Heart left ventricle (tissue), 16 donors: ENCODE data around the gene MFAP1. TPM values are rescaled to one million over a fixed set of nuclear protein-coding genes. Genes with fewer than 3 reads are reported as not detected.
"Not testable (repeated sequence)": the region's sequence is repeated elsewhere in the genome, so short reads cannot be mapped to it uniquely, and the experiment has no call there.

Source experiments
- ATAC-seq, 4 donors: fragments of 200-7000 bp; cut with Tn5 transposase; one replicate each; pipeline ENCODE4 v1.9.1; 2020 to 2022; ENCODE audit warnings: moderate library complexity in 4 of 4, mild to moderate bottlenecking in 3 of 4, moderate number of reproducible peaks in 1 of 4
- DNase-seq, 5 donors: peaks; one replicate each; pipeline ENCODE4 v3.0.0-alpha.2; 2020
- H3K27ac ChIP-seq, 12 donors: fragments of 200-600 bp; sonication (generic) in 4 of 12; one replicate each; pipeline versions ENCODE4 v1.5.0 to v1.8.0; 2016 to 2022; ENCODE audit warnings: mild to moderate bottlenecking in 2 of 12
- H3K27me3 ChIP-seq, 9 donors: fragments of 200-600 bp; sonication (generic) in 2 of 9; one replicate each; pipeline versions ENCODE4 v1.5.1 to v1.8.0; 2016 to 2022; ENCODE audit warnings: mild to moderate bottlenecking in 3 of 9
- H3K36me3 ChIP-seq, 9 donors: fragments of 200-600 bp; sonication (generic) in 2 of 9; one replicate each; pipeline versions ENCODE4 v1.5.0 to v1.8.0; 2018 to 2022; ENCODE audit warnings: mild to moderate bottlenecking in 2 of 9
- H3K4me1 ChIP-seq, 12 donors: fragments of 200-600 bp; sonication (generic) in 4 of 12; one replicate each; pipeline versions ENCODE4 v1.5.0 to v1.8.0; 2016 to 2022; ENCODE audit warnings: mild to moderate bottlenecking in 3 of 12
- H3K4me3 ChIP-seq, 12 donors: fragments of 200-600 bp; sonication (generic) in 4 of 12; one replicate each; pipeline versions ENCODE4 v1.5.0 to v1.8.0; 2017 to 2022; ENCODE audit warnings: mild to moderate bottlenecking in 9 of 12, moderate library complexity in 4 of 12
- H3K9me3 ChIP-seq, 12 donors: fragments of 200-600 bp; sonication (generic) in 4 of 12; one replicate each; pipeline versions ENCODE4 v1.5.0 to v1.8.0; 2016 to 2022; ENCODE audit warnings: mild to moderate bottlenecking in 1 of 12
- POLR2A ChIP-seq, 2 donors: fragments of 450-650 bp; IDR thresholded peaks; one replicate each; pipeline ENCODE4 v1.6.1; 2017; ENCODE audit warnings: antibody characterized with exemption in 2 of 2, mild to moderate bottlenecking in 2 of 2, moderate library complexity in 2 of 2
- WGBS, 4 donors: extraction: QIAGEN DNeasy Blood & Tissue Kit in 2 of 4; methylation state at CpG; one replicate each; pipeline versions ENCODE4 v1.1.5 to v1.1.7; 2013 to 2018; 5-methylcytosine and 5-hydroxymethylcytosine counted together
- intact Hi-C, 10 donors: fragments of 100-400 bp; cut with DNase I; formaldehyde crosslinking; loops; one replicate each; pipeline versions ENCODE4 v1.11.1 to v1.14.2; 2022
- polyA plus RNA-seq, 2 donors: library from polyadenylated mRNA; stranded (reverse); fragments of 200-250 nt; gene quantifications; one replicate each; pipeline ENCODE4 v1.2.3, GENCODE V29; 2013
- total RNA-seq, 9 donors: library from RNA; depleted of rRNA in 2 of 9; stranded (reverse); fragments of >200 nt in 2 of 9; fragmentation: NEBNext Ultra II Directional in 3 of 9; extraction: Animal tissue kit (Norgen Biotek cat#: 25700) in 3 of 9; gene quantifications; one replicate each; pipeline versions ENCODE4 v1.1.0 to v1.2.4, GENCODE V29; 2016 to 2023
- TF ChIP-seq, protein P1 (sequence below), 12 donors: fragments of 200-600 bp; sonication (generic) in 4 of 12; IDR thresholded peaks; one replicate each; pipeline versions ENCODE4 v1.5.0 to v1.8.0; 2018 to 2022; ENCODE audit warnings: antibody characterized with exemption in 12 of 12, mild to moderate bottlenecking in 5 of 12
- donor health status: ischemic (EF 13 %, LVEDD 7.1; RV severe dilation, severe dysfunction).
- donor health status: healthy with polysubstance abuse.
- donor health status: DM: no; HTN: yes; CAD: no.
- donor health status: DM: no; HTN: no; CAD: no.
- donor health status: ischemic (EF 25% LVEDD 6.9; RV normal size, moderate dysfunction).
- donor health status: ischemic (EF 25% LVEDD 5.7; RV mildly dilated, moderate dysfunction).
- donor health status: healthy.
- donor health status: DM: yes; HTN: yes; CAD: no.
- donor health status: ischemic (EF 35%, LVEDD 5.7; RV mildly dilated, moderate dysfunction).
- donor health status: nonischemic (EF 11% LVEDD 7.7; RV severe dilation, severe dysfunction).
- donor health status: DM: yes; HTN: yes; CAD: no.
- donor health status: PGD.
- donor health status: ischemic (EF 29% LVEDD 5.4; RV normal size, mild dysfunction).
- donor health status: nonischemic (EF 23%, LVEDD 6.1; RV moderate dilation, normal function).

MFAP1 gene
- total and polyA plus RNA-seq, 11 donors: 13.2 to 35.5 (median 20.2) TPM

DNA sequence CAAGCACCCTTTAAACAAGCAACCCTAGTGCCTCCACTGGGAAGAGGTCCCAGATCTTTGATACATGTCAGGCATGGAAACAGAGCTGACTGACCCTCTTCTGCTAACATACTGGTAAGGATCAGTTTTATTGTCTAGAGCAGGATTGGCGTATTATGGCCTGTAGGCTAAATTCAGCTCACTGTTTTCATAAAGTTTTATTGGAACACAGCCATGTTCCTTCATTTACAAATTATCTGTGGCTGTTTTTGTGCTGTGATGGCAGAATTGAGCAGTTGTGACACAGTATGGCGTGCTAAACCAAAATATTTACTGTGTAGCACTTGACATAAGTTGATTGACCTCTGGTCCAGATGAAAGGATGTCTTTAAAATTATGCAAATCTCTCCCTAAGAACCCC, 47.3 kb upstream of the MFAP1 start:
- H3K4me1 ChIP-seq: peaks cover 0 to 41% (median 4%) of the 10 kb centered on the region in 12 donors
- H3K36me3 ChIP-seq: peaks cover 0 to 67% (median 19%) of the 10 kb centered on the region in 9 donors
- intact Hi-C loops: loop anchor here in 5 of 10 donors (5.0 to 10.0 kb wide), 4 partner anchors 193 to 633 kb away; no protein-coding TSS in a partner anchor
- TF ChIP-seq, protein P1, sequence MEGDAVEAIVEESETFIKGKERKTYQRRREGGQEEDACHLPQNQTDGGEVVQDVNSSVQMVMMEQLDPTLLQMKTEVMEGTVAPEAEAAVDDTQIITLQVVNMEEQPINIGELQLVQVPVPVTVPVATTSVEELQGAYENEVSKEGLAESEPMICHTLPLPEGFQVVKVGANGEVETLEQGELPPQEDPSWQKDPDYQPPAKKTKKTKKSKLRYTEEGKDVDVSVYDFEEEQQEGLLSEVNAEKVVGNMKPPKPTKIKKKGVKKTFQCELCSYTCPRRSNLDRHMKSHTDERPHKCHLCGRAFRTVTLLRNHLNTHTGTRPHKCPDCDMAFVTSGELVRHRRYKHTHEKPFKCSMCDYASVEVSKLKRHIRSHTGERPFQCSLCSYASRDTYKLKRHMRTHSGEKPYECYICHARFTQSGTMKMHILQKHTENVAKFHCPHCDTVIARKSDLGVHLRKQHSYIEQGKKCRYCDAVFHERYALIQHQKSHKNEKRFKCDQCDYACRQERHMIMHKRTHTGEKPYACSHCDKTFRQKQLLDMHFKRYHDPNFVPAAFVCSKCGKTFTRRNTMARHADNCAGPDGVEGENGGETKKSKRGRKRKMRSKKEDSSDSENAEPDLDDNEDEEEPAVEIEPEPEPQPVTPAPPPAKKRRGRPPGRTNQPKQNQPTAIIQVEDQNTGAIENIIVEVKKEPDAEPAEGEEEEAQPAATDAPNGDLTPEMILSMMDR (IDR thresholded peaks at IDR 0.05): no peak
- no peak for TF ChIP-seq POLR2A (IDR thresholded peaks at IDR 0.05)
- H3K27ac ChIP-seq: peak overlapping the region in 1 of 12 donors; percentile 39
- 77 to 93% (median 88%) methylated on average over 2 of the region's 2 CpGs for WGBS, 4 donors
- DNase-seq (no peak), ATAC-seq (peak in 3 of 4 donors; percentile 28 to 60 (median 45))
- H3K27me3 ChIP-seq: no peaks in the 10 kb centered on the region
- H3K4me3 ChIP-seq: no peak overlapping the region
- H3K9me3 ChIP-seq: no peaks in the 10 kb centered on the region

DNA sequence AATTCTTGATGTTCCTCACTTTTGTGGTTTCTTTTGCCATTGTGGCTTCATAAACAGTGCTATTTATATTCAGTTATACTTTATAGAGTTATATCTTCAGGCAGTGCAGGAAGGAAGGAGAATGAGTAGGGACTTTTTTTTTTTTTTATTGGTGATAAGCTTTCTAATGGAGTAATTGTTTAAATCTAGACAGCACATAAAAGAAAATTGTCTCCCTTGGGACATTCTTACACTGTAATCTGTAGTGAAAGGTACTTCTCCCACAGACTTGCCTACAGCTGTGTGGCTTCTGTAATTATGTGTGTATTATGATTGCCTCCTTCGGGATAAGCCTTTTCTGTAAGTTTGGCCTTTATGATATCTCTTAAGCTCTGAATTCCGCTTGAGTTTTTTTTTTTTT, 43.9 kb upstream of the MFAP1 start:
- Histone ChIP-seq H3K9me3 (no peaks in the 10 kb centered on the region), H3K4me1 (peaks cover 0 to 20% (median 2%) of the 10 kb centered on the region in 12 donors), H3K27me3 (no peaks in the 10 kb centered on the region), H3K4me3 (no peak overlapping the region), H3K27ac (no peak overlapping the region), H3K36me3 (peaks cover 0 to 68% (median 23%) of the 10 kb centered on the region in 9 donors)
- ATAC-seq: no peak
- intact Hi-C loops: no loop called here
- TF ChIP-seq, protein P1 (IDR thresholded peaks at IDR 0.05): no peak
- no peak for TF ChIP-seq POLR2A (IDR thresholded peaks at IDR 0.05)
- WGBS, 4 donors: 76 to 88% (median 83%) methylated on average over 2 of the region's 2 CpGs
- no peak for DNase-seq

DNA sequence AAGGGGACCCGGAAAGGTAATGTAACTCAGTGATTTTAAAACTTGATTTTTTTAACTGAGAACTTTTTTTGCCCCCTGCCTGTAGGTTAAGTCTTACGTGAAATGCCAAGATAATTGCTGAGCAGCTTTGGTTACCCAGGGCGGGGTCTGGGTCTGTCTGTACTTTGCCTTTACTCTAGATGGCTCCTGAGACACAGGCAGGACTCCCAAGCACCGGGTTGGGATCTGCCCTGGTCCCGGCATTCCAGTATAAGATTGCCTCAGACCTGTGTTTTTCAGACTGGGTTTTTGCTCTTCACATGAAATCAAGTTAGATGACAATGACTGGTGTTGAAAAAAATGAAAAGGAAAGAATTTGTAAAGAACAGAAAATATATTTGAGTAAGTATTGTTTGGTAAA, 42.6 kb upstream of the MFAP1 start:
- Histone ChIP-seq H3K36me3 (peaks cover 0 to 54% (median 21%) of the 10 kb centered on the region in 9 donors), H3K9me3 (no peaks in the 10 kb centered on the region), H3K27ac (no peak overlapping the region), H3K27me3 (no peaks in the 10 kb centered on the region), H3K4me1 (peaks cover 0 to 8% (median 2%) of the 10 kb centered on the region in 12 donors), H3K4me3 (no peak overlapping the region)
- DNase-seq: no peak
- ATAC-seq: no peak
- no peak for TF ChIP-seq POLR2A (IDR thresholded peaks at IDR 0.05)
- TF ChIP-seq, protein P1 (IDR thresholded peaks at IDR 0.05): no peak
- 91 to 95% (median 92%) methylated on average over 5 of the region's 5 CpGs for WGBS, 4 donors
- intact Hi-C loops: no loop called here

DNA sequence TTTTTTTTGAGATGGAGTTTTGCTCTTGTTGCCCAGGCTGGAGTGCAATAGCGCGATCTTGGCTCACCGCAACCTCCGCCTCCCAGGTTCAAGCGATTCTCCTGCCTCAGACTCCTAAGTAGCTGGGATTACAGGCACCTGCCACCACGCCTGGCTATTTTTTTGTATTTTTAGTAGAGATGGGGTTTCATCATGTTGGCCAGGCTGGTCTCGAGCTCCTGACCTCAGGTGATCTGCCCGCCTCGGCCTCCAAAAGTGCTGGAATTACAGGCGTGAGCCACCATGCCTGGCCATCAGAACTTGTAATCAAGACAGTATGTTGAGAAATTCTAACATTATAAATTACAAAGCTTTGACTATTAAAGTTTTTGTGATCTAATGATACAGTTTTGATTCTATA, 42.1 kb upstream of the MFAP1 start:
- ATAC-seq, H3K27me3 ChIP-seq, H3K4me3 ChIP-seq, H3K9me3 ChIP-seq, intact Hi-C loops, DNase-seq, H3K27ac ChIP-seq, H3K4me1 ChIP-seq: not testable (repeated sequence)
- peaks cover 0 to 52% (median 19%) of the 10 kb centered on the region in 9 donors for H3K36me3 ChIP-seq
- 91 to 97% (median 95%) methylated on average over 10 of the region's 10 CpGs for WGBS, 4 donors

DNA sequence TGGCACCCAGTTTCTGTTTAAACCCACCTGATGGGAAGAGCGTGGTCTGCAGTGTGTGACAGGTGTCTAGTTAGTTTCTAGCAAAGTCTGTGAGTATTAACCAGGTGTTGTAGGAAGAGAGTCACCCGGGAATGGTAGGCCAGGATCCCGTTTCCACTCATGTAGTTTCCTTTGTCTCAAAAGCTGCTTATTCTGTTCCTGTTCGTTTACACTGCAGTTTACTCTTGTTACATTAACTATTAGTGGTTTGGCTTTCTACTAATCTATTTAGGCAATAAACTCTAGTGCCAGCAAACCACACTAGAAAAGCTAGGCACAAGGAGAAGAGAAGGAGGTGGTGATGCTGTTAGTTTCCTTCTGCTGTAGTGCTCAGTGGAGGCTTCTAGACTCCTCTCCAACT, 35.1 kb upstream of the MFAP1 start:
- WGBS, 4 donors: 75 to 85% (median 83%) methylated on average over 4 of the region's 4 CpGs
- peaks cover 0 to 71% (median 8%) of the 10 kb centered on the region in 9 donors for H3K36me3 ChIP-seq
- intact Hi-C loops: no loop called here

More for the DNA sequence above, 35.1 kb upstream of the MFAP1 start:
- no peaks in the 10 kb centered on the region for H3K9me3 ChIP-seq
- no peak for TF ChIP-seq POLR2A (IDR thresholded peaks at IDR 0.05)
- TF ChIP-seq, protein P1 (IDR thresholded peaks at IDR 0.05): no peak
- ATAC-seq (no peak), DNase-seq (no peak)
- no peaks in the 10 kb centered on the region for H3K4me1 ChIP-seq
- H3K27me3 ChIP-seq: no peaks in the 10 kb centered on the region
- H3K27ac ChIP-seq: no peak overlapping the region
- no peak overlapping the region for H3K4me3 ChIP-seq
